A673 (cell line): ENCODE measurements around the gene RECQL5. TPM values are rescaled to one million over a fixed set of nuclear protein-coding genes. Genes with fewer than 3 reads are reported as not detected.
"Not testable (repeated sequence)": the region's sequence is repeated elsewhere in the genome, so short reads cannot be mapped to it uniquely, and the experiment has no call there.

Experiments
- BruUV-seq: library from RNA; stranded (reverse); fragments of 400-500 nt; replicated peaks from 2 replicates; lab custom pipeline; 2021; lab: Mats Ljungman, UMichigan
- CTCF ChIA-PET: fragments of 300-600 bp; sonication (Branson Sonifier 250); formaldehyde crosslinking; loops from one replicate; lab custom pipeline; 2022; ENCODE audit warnings: antibody characterized with exemption; lab: Charles Lee
- POLR2A ChIA-PET: fragments of 300-600 bp; sonication (Branson Sonifier 250); formaldehyde crosslinking; loops from one replicate; lab custom pipeline; 2022; ENCODE audit warnings: antibody characterized with exemption; ENCODE audit not compliant: low non-redundant PET; lab: Charles Lee
- DNase-seq: peaks from one replicate; pipeline ENCODE4 v3.0.0-alpha.2; 2015; ENCODE audit warnings: low spot score
- H3K27ac ChIP-seq: fragments of 200-600 bp; sonication (generic); 2 replicates; pipeline ENCODE4 v1.5.1; 2016; ENCODE audit warnings: mixed run types, low read depth, mild to moderate bottlenecking, mixed read lengths, antibody characterized with exemption, low read length; ENCODE audit not compliant: poor library complexity, severe bottlenecking
- H3K27me3 ChIP-seq: fragments of 200-600 bp; sonication (generic); replicated peaks from 2 replicates; pipeline ENCODE4 v1.6.1; 2017; ENCODE audit warnings: mixed run types, low read depth, mild to moderate bottlenecking, mixed read lengths, antibody characterized with exemption, low read length; ENCODE audit not compliant: insufficient read depth, poor library complexity
- H3K36me3 ChIP-seq: fragments of 200-600 bp; sonication (generic); 2 replicates; pipeline ENCODE4 v1.6.1; 2016; ENCODE audit warnings: mixed run types, mild to moderate bottlenecking, mixed read lengths, antibody characterized with exemption, low read length; ENCODE audit not compliant: insufficient read depth, poor library complexity, severe bottlenecking
- H3K4me1 ChIP-seq: fragments of 200-600 bp; sonication (generic); 2 replicates; pipeline ENCODE4 v1.6.1; 2017; ENCODE audit warnings: mixed run types, mild to moderate bottlenecking, mixed read lengths, antibody characterized with exemption, low read length; ENCODE audit not compliant: insufficient read depth, poor library complexity, severe bottlenecking
- H3K4me3 ChIP-seq: fragments of 200-600 bp; sonication (generic); 2 replicates; pipeline ENCODE4 v1.5.1; 2016; ENCODE audit warnings: low read depth, mixed run types, mild to moderate bottlenecking, mixed read lengths, low read length; ENCODE audit not compliant: poor library complexity, severe bottlenecking
- H3K9me3 ChIP-seq: fragments of 200-600 bp; sonication (generic); 2 replicates; pipeline ENCODE4 v1.6.1; 2016; ENCODE audit warnings: mixed run types, low read depth, mild to moderate bottlenecking, mixed read lengths, antibody characterized with exemption, low read length; ENCODE audit not compliant: poor library complexity, severe bottlenecking
- CTCF ChIP-seq: fragments of 300-800, 200-600 bp; sonication (generic); conservative IDR thresholded peaks from 2 replicates; pipeline ENCODE4 v1.5.1; 2017; ENCODE audit warnings: low read depth, mild to moderate bottlenecking, antibody characterized with exemption, low read length, moderate library complexity, mixed read lengths
- EZH2 ChIP-seq: fragments of 200-600 bp; sonication (generic); IDR thresholded peaks from 2 replicates; pipeline ENCODE4 v1.6.1; 2017; ENCODE audit warnings: borderline replicate concordance, low read depth, mild to moderate bottlenecking, mixed read lengths, antibody characterized with exemption, low read length; ENCODE audit not compliant: poor library complexity, severe bottlenecking
- intact Hi-C: fragments of 100-400 bp; cut with micrococcal nuclease; formaldehyde crosslinking; loops from one replicate; pipeline ENCODE4 v1.10.0; 2022; ENCODE audit not compliant: unreplicated experiment
- total RNA-seq: library from RNA; stranded (reverse); gene quantifications from 2 replicates; pipeline ENCODE4 v1.2.3, GENCODE V29; 2021

Gene RECQL5
- total RNA-seq, 1 experiment from 2014 or later: 30.6 TPM

GRCh38 chr17:75594499-75595283, 72.3 kb downstream of the RECQL5 start:
- BruUV-seq: no TSS peak
- H3K4me1 ChIP-seq: peaks cover 6% of the 10 kb centered on the region
- H3K36me3 ChIP-seq: no peaks in the 10 kb centered on the region
- no peaks in the 10 kb centered on the region for H3K27me3 ChIP-seq
- no peak for DNase-seq
- no peak overlapping the region for H3K27ac ChIP-seq
- CTCF ChIA-PET: no interaction called here
- H3K4me3 ChIP-seq: no peak overlapping the region
- POLR2A ChIA-PET: interaction anchor here (0.6 kb wide), 1 partner anchor 47 kb away, joined by 4 read pairs; no protein-coding TSS in a partner anchor
- H3K9me3 ChIP-seq: no peaks in the 10 kb centered on the region
- intact Hi-C loops: no loop called here
- no peak for TF ChIP-seq CTCF
- TF ChIP-seq EZH2: no peak

DNA sequence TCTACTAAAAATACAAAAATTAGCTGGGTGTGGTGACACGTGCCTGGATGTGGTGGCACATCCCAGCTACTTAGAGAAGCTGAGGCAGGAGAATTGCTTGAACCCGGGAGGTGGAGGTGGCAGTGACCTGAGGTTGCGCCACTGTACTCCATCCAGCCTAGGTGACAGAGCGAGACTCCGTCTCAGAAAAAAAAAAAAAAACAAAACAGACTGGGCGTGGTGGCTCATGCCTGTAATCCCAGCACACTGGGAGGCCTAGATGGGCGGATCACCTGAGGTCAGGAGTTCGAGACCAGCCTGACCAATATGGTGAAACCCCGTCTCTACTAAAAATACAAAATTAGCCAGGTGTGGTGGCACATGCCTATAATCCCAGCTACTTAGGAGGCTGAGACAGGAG, 73.5 kb downstream of the RECQL5 start:
- H3K27ac ChIP-seq, intact Hi-C loops, BruUV-seq, H3K4me3 ChIP-seq, H3K27me3 ChIP-seq, H3K4me1 ChIP-seq, POLR2A ChIA-PET, DNase-seq, H3K36me3 ChIP-seq, H3K9me3 ChIP-seq: not testable (repeated sequence)
- CTCF ChIA-PET: interaction anchor here (0.8 kb wide), 1 partner anchor 40 kb away, joined by 4 read pairs; the partner anchor contains the start of gene SMIM5

GRCh38 chr17:75592348-75593020, 74.5 kb downstream of the RECQL5 start:
- no TSS peak for BruUV-seq
- Histone ChIP-seq H3K36me3 (no peaks in the 10 kb centered on the region), H3K27me3 (no peaks in the 10 kb centered on the region), H3K4me1 (peaks cover 9% of the 10 kb centered on the region), H3K9me3 (no peaks in the 10 kb centered on the region), H3K4me3 (no peak overlapping the region), H3K27ac (no peak overlapping the region)
- no peak for TF ChIP-seq EZH2
- no peak for TF ChIP-seq CTCF
- no peak for DNase-seq
- POLR2A ChIA-PET: no interaction called here
- intact Hi-C loops: no loop called here
- CTCF ChIA-PET: interaction anchor here (2.7 kb wide), 1 partner anchor 9 kb away, joined by 10 read pairs; no protein-coding TSS in a partner anchor
